ENCODE data around the gene COX20. TPM values are rescaled to one million over a fixed set of nuclear protein-coding genes. Genes with fewer than 3 reads are reported as not detected.

COX20 gene, protein sequence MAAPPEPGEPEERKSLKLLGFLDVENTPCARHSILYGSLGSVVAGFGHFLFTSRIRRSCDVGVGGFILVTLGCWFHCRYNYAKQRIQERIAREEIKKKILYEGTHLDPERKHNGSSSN
- 14.2 TPM for polyA plus RNA-seq (2012; ENCODE audit: insufficient read length, low read depth)

- TF ChIP-seq FOXP2 (optimal IDR thresholded peaks at IDR 0.05; ENCODE audit: borderline replicate concordance, extremely low read depth, extremely low read length, insufficient read depth) (peak; percentile 9), SIN3A (IDR thresholded peaks at IDR 0.05; ENCODE audit: borderline replicate concordance, insufficient read depth, low read length) (peak; percentile 64; the same call in 1 of the 2 replicates), TAF1 (IDR thresholded peaks at IDR 0.05; ENCODE audit: borderline replicate concordance, insufficient read depth, low read length) (no peak; the same call in none of the 2 replicates), POLR2AphosphoS5 (IDR thresholded peaks at IDR 0.05; ENCODE audit: low read depth, low read length) (no peak; the same call in none of the 2 replicates), REST (IDR thresholded peaks at IDR 0.05; ENCODE audit: insufficient read depth in 1 of 2, low read depth in 2 of 2, low read length in 2 of 2) (no peak)
Observed at GRCh38 chr1:244835276-244836134, at the start of gene COX20. Gene COX20, plus strand, starts transcription at chr1:244835658. Its CDS starts 57 bp downstream, at chr1:244835715.

DNA sequence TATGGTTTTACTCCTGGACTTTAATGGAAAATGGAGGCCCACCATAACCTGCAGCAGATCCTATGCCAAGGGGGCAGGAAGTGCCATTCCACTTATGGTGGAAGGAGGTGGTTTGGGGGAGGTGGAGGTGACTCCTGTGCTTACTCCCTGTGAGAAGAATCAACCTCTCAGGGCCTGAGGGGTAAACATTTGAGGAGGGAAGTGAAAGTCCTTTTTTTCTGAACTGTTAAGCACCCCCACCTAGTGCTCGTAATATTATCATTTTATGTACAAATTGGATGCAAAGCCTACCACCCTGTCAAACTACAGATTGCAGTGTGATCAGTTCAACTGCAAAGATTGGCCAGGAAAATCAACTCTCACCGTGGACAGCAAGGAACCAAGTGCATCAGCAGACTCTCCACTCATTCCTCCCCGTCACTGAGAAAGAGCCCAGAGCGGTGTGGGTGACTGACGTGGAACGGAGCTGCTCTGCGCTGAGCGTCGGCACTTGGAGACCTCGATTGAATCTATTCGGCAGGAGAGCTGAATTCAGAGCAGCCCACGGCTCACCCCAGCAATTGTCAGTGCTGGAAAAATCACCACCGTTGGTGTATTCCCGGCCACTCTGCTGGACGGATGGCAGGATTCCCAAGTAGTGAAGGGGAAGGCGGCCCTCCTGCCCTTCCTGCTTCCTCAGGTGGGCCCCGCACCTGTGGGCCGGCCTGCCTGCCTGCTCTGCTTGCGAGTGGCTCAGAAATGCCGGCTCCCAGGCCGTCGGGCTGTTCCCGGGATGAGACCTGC, 46.8 kb upstream of the COX20 start:
- no peak for TF ChIP-seq TAF1 (IDR thresholded peaks at IDR 0.05; ENCODE audit: borderline replicate concordance, insufficient read depth, low read length)

GRCh38 chr1:244789276-244789580, 46.2 kb upstream of the COX20 start:
- TF ChIP-seq FOXP2 (optimal IDR thresholded peaks at IDR 0.05; ENCODE audit: borderline replicate concordance, extremely low read depth, extremely low read length, insufficient read depth) (no peak), SIN3A (IDR thresholded peaks at IDR 0.05; ENCODE audit: borderline replicate concordance, insufficient read depth, low read length) (no peak), TAF1 (IDR thresholded peaks at IDR 0.05; ENCODE audit: borderline replicate concordance, insufficient read depth, low read length) (no peak), POLR2AphosphoS5 (IDR thresholded peaks at IDR 0.05; ENCODE audit: low read depth, low read length) (no peak), REST (IDR thresholded peaks at IDR 0.05; ENCODE audit: insufficient read depth in 1 of 2, low read depth in 2 of 2, low read length in 2 of 2) (no peak)

DNA sequence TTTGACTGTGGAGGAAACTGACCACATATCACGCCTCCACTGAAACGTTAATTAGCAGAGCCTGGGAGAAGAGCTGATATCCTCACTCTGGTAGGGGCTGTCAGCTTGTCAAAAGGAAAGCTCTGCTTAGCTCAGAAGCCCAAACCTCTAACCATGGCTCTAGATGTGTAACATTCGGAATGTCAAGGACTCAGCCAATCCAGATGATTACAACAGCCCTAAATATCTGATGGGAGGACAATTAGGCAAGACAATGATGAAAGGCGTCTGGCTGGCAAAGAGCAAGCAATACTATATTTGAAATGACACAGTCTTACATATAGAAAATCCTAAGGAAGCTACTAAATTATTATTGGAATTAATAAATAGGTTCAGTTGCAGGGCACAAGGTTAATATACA, 45.7 kb upstream of the COX20 start:
- TF ChIP-seq FOXP2 (optimal IDR thresholded peaks at IDR 0.05; ENCODE audit: borderline replicate concordance, extremely low read depth, extremely low read length, insufficient read depth): no peak
- no peak for TF ChIP-seq POLR2AphosphoS5 (IDR thresholded peaks at IDR 0.05; ENCODE audit: low read depth, low read length)
- TF ChIP-seq TAF1 (IDR thresholded peaks at IDR 0.05; ENCODE audit: borderline replicate concordance, insufficient read depth, low read length): no peak
- no peak for TF ChIP-seq REST (IDR thresholded peaks at IDR 0.05; ENCODE audit: insufficient read depth in 1 of 2, low read depth in 2 of 2, low read length in 2 of 2)
- no peak for TF ChIP-seq SIN3A (IDR thresholded peaks at IDR 0.05; ENCODE audit: borderline replicate concordance, insufficient read depth, low read length)

DNA sequence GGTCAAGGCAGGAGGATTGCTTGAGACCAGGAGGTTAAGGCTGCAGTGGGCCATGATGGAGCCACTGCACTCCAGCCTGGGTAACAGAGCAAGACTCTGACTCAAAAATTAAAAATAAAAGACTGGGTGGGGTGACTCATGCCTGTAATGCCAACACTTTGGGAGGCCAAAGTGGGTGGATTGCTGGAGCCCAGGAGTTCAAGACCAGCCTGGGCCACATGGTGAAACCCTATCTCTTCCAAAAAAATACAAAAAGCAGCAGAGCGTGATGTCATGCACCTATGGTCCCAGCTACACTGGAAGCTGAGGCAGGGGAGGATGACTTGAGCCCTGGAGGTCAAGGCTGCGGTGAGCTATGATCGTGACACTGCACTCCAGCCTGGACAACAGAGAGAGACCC, 44.4 kb upstream of the COX20 start:
- TF ChIP-seq SIN3A (IDR thresholded peaks at IDR 0.05; ENCODE audit: borderline replicate concordance, insufficient read depth, low read length) (no peak), TAF1 (IDR thresholded peaks at IDR 0.05; ENCODE audit: borderline replicate concordance, insufficient read depth, low read length) (no peak), FOXP2 (optimal IDR thresholded peaks at IDR 0.05; ENCODE audit: borderline replicate concordance, extremely low read depth, extremely low read length, insufficient read depth) (no peak), POLR2AphosphoS5 (IDR thresholded peaks at IDR 0.05; ENCODE audit: low read depth, low read length) (no peak), REST (IDR thresholded peaks at IDR 0.05; ENCODE audit: insufficient read depth in 1 of 2, low read depth in 2 of 2, low read length in 2 of 2) (no peak)
